ENCODE data around the gene PTGFRN. TPM values are rescaled to one million over a fixed set of nuclear protein-coding genes. Genes with fewer than 3 reads are reported as not detected.
"Not testable (repeated sequence)": the region's sequence is repeated elsewhere in the genome, so short reads cannot be mapped to it uniquely, and the experiment has no call there.

Gene PTGFRN
- total RNA-seq, 1 donor from 2014 or later = 20.4 TPM

DNA sequence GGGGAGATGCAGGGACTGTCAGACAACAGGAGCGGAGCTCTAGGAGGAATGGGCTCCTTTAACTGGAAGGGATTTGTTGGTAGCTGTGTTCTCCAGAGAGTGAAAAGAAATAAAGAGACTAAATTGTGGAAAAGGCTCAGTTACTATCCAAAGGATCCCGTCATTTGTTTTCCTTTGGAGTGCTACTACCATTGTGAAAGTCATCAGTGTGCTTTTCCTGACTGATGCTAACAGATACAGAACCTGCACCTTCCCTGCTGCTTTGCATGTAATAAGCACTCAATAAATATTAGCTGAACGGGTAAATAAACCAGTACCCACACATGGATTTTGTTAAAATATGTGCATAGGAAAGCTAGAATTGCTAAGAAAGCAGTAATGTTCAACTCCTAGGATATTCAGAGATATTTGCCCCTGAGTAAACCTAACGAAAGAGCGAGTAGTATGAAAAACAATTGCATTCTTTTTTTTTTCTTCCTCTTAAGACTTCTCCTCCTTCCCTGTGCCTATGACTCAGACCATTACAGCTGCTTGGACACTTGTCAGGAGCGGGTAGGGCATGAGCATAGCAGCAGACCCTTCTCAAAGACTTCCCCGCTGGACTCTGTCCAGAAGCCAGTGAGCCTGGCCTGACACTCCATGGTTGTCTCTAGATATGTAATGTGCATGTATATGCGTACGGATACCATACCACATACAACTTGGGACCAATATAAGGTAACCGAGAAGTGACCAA, 41.7 kb downstream of the PTGFRN start:
- no peak for DNase-seq (ENCODE audit: low spot score)
- peak; percentile 75 for ATAC-seq
- intact Hi-C loops (cut with DNase I) = no loop called here

- ATAC-seq (no peak), DNase-seq (ENCODE audit: low spot score) (no peak)
- intact Hi-C loops (cut with DNase I) = no loop called here
Measured at GRCh38 chr1:116952738-116953275, 43.1 kb downstream of the PTGFRN start.

GRCh38 chr1:116954440-116954839, 44.7 kb downstream of the PTGFRN start:
- intact Hi-C loops (cut with DNase I) = no loop called here
- no peak for DNase-seq (ENCODE audit: low spot score)
- peak; percentile 73 for ATAC-seq

- intact Hi-C loops (cut with DNase I) = no loop called here
- DNase-seq (ENCODE audit: low spot score) (no peak), ATAC-seq (no peak)
Measured at GRCh38 chr1:116956378-116956777, 46.7 kb downstream of the PTGFRN start.

- ATAC-seq (no peak), DNase-seq (ENCODE audit: low spot score) (no peak)
- intact Hi-C loops (cut with DNase I) = no loop called here
Measured at GRCh38 chr1:116957646-116958045, 47.9 kb downstream of the PTGFRN start.

DNA sequence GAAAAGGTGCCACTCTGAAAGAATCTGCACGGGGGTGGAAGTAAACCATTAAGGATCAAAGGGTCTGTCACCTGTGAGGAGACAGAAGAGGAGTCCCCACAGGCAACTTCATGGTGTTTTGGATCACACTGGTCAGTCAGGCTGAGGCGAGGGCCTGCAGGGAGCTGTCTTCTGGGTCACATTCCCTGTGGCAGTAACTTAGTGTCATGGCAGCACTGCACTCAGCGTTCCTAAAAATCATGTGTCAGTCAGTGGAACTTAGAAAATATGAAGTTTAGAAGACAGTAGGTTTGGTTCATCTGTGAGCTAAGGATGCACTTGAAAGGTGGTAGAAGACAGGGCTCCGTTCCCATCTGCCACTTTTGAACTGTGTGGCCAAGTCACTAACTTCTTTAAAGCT, 48.4 kb downstream of the PTGFRN start:
- ATAC-seq (no peak), DNase-seq (ENCODE audit: low spot score) (no peak)
- intact Hi-C loops (cut with DNase I) = no loop called here

DNA sequence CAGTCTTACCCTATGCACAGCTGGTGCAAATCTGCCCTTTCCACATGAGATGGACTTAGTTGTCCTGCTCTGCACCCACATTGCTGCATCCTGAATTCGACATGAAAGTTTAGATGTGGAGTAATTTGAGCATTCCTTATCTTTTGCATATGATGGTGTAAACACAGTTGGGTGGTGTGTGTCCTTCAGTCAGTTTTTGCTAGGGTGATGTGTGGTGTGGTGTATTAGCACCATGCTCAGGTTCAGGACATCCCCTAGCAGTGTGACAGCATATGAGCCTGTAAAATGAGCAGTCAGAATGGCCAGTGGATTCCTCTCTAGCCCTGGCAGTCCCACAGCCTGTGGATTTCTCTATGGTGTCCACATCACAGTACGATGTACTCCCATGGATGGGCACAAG, 49.3 kb downstream of the PTGFRN start:
- DNase-seq (ENCODE audit: low spot score) (no peak), ATAC-seq (no peak)
- intact Hi-C loops (cut with DNase I) = no loop called here

- DNase-seq (ENCODE audit: low spot score) (no peak), ATAC-seq (no peak)
- intact Hi-C loops (cut with DNase I) = no loop called here
Measured at GRCh38 chr1:116961606-116962005, 51.9 kb downstream of the PTGFRN start.

DNA sequence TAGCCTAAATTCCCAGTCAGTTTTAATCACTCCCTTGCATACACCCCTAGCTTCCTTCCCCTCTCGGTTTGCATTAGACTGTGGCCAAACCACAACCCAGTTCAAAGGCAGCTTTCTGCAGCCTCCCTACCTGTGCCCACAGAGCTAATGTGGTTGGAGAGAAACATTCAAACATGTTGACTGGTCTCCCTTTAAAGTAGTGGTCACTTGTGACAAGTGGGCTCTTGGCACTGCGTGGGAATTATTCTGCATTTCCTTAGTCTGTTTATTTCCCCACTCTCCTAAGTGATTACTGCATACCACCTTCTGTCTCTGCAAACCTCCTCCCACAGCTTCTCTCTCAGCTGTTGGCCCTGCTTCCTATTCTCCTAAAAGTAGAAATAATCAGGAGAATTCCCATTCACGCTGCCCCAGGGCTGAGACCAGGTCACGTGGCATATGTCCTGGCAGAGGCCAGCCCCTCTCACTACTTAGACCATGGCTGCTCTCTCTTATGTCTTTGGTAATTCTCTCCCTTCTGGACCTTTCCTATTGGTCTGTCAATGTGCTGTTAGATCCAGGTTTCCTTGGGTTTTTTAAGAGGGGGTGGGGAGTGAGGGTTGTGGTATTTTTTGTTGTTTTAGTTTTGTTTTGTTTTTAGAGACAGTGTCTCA, 53.4 kb downstream of the PTGFRN start:
- DNase-seq (ENCODE audit: low spot score) (no peak), ATAC-seq (no peak)
- intact Hi-C loops (cut with DNase I) = no loop called here

DNA sequence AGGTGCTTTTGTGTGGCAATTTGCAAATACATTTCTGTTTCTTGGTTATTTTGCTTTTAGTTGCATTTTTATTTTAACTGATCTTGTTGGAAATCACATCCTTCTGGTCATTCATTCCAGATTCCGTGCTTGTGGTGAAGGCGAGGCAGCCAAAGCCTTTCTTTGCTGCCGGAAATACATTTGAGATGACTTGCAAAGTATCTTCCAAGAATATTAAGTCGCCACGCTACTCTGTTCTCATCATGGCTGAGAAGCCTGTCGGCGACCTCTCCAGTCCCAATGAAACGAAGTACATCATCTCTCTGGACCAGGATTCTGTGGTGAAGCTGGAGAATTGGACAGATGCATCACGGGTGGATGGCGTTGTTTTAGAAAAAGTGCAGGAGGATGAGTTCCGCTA, 57.1 kb downstream of the PTGFRN start:
- ATAC-seq = no peak
- intact Hi-C loops (cut with DNase I) = no loop called here

DNA sequence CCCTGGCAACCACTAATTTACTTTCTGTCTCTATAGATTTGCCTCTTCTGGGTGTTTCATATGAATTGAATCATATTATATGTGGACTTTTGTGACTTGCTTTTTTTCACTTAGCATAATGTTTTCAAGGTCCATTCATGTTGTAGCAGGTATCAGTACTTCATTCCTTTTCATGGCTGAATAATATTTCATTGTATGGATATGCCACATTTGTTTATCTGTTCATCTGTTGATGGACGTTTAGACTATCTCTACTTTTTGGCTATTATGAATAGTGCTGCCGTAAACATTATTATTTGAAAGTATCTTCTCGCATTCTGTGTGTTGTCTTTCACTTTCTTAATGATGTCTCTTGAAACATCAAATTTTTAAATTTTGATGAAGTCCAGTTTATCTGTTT, 59.0 kb downstream of the PTGFRN start:
- ATAC-seq = no peak

More for the DNA sequence above, 57.1 kb downstream of the PTGFRN start:
- DNase-seq (ENCODE audit: low spot score) = no peak

DNA sequence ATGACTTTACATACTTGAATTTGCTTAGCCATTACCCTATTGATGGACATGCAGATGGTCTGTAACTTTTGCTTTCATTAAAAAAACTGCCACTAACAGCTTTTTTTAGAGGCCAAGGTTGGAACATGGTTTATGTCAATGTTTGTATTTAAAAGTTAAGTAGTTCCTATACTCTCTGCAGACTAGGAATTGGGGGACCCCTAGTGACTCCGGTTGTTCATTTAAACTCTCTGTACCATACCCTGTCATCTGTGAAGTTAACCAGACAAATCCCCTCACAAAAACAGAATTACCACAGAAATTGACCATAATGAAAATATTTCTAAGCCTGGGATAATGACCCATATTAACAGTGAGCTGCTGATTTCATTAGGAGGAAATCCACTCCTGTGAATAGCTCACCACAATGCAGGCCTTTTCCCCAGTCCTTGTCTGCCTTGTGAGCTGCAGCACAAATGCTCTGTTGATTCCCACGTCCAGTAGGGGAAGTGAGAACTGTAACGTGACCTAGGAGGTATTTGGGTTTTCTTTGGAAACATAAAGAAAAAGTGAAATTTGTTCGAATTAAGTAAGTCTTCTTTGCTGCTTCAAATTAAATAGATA, 61.6 kb downstream of the PTGFRN start:
- no peak for DNase-seq (ENCODE audit: low spot score)
- intact Hi-C loops (cut with DNase I) = no loop called here
- peak; percentile 53 for ATAC-seq

More for the DNA sequence above, 59.0 kb downstream of the PTGFRN start:
- DNase-seq (ENCODE audit: low spot score) = no peak
- intact Hi-C loops (cut with DNase I) = no loop called here

DNA sequence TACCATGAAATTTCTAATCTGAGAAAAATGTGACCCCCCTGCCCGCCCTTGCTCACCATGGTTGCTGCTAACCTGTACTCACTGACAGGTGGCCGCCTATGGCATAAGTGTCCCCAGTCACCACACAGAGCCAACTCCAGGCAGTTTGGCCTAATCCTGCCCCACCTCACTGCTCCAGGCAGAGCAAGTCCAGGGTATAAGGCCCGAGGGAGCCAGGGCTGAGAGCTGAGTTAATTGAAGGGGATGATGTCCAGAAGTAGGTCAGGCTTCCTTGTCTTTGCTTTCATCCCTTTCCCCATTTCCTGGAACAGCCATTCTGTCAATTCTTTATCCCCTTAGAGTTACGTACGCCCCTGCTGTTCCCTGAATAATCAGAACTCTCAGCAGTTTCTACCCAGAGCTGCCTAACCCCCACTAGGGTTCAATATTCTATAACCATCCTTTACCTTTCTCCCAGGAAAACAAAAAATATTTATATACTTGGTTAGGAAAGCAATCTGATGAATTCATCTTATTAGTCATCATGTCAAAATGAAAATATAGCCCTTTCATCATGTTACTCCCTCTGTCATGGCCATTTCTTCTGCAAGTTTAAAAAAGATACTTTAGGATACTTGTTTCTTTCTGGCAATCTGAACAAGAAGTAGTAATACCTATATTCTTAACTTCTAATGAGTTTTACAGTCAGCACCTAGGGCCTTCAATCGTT, 62.4 kb downstream of the PTGFRN start:
- DNase-seq (ENCODE audit: low spot score) (no peak), ATAC-seq (no peak)
- intact Hi-C loops (cut with DNase I) = no loop called here

GRCh38 chr1:116972674-116973030, 62.9 kb downstream of the PTGFRN start:
- DNase-seq (ENCODE audit: low spot score) (no peak), ATAC-seq (no peak)
- intact Hi-C loops (cut with DNase I) = no loop called here

DNA sequence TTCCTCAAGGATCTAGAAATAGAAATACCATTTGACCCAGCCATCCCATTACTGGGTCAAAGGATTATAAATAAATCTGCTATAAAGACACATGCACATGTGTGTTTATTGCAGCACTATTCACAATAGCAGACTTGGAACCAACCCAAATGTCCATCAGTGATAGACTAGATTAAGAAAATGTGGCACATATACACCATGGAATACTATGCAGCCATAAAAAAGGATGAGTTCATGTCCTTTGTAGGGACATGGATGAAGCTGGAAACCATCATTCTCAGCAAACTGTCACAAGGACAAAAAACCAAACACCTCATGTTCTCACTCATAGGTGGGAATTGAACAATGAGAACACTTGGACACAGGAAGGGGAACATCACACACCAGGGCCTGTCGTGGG, 70.6 kb downstream of the PTGFRN start:
- intact Hi-C loops (cut with DNase I); ATAC-seq; DNase-seq (ENCODE audit: low spot score): not testable (repeated sequence)

DNA sequence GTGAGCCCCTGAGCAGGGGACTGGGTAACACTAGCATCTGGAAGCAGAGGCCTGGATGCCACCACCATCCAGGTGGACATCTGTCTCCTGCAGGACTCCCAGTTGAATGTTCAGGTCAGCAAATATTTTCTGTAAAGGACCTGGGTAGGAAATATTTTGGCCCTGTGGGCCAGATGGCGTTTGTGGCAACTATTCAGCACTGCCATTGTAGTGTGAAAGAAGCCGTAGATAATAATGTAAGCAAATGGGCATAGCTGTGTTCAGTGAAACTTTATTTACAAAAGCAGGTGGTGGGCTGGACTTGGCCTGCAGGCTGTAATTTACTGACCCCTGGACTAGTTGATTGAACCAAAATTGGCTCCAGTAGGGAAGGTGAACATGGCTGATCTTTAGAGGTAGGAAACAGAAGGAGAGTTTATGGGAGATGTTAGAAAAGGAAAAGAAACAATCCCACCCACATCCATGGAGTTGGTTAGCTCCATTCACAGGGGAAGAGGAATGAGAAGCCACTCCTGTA, 71.9 kb downstream of the PTGFRN start:
- no peak for ATAC-seq
- intact Hi-C loops (cut with DNase I) = no loop called here
- no peak for DNase-seq (ENCODE audit: low spot score)

- intact Hi-C loops (cut with DNase I) = no loop called here
Measured at GRCh38 chr1:116982319-116983004, 72.7 kb downstream of the PTGFRN start.

DNA sequence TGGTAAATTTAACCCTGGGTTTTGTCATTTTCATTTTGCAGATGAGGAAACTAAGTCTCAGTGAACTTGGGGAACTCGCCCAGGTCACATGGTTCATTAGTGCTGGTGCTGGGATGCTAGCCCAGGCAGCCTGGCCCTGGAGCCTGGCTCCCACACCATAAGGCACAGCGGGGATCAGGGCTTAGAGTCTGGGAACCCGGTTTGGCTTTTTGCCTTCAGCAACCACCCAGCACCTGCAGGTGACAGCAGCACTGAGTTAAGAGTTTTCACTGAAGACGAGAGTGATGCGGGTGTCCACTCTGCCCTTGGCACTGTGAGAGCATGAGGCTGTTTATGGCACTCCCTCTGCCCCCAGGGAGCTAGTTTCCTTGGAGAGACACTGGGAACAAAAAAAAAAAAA, 73.4 kb downstream of the PTGFRN start:
- ATAC-seq (no peak), DNase-seq (ENCODE audit: low spot score) (no peak)
- intact Hi-C loops (cut with DNase I) = no loop called here

More at GRCh38 chr1:116982319-116983004, 72.7 kb downstream of the PTGFRN start:
- DNase-seq (ENCODE audit: low spot score) (no peak), ATAC-seq (peak; percentile 28)

- no peak for ATAC-seq
Measured at GRCh38 chr1:116983678-116984077, 74.0 kb downstream of the PTGFRN start.

More at GRCh38 chr1:116983678-116984077, 74.0 kb downstream of the PTGFRN start:
- intact Hi-C loops (cut with DNase I) = no loop called here
- DNase-seq (ENCODE audit: low spot score) = no peak
